ENCODE results near the gene GALNT17.

Gene GALNT17

GRCh38 chr7:71271203-71271602 is 139.3 kb downstream of the GALNT17 start:
- H3K9ac ChIP-seq (ENCODE audit: low read depth in 1 of 2, low read length in 2 of 2), result no peak overlapping the region
- H3K9me3 ChIP-seq (ENCODE audit: control insufficient read depth in 2 of 2, low read length in 2 of 2), result no peaks in the 10 kb centered on the region
- H3K27ac ChIP-seq (ENCODE audit: low read depth in 2 of 2, low read length in 2 of 2), result no peak overlapping the region
- H3K36me3 ChIP-seq (ENCODE audit: control insufficient read depth in 2 of 2, insufficient read depth in 2 of 2, low read length in 2 of 2), result no peaks in the 10 kb centered on the region
- no peak overlapping the region for H3K4me3 ChIP-seq (ENCODE audit: low read length in 2 of 2)
- no peaks in the 10 kb centered on the region for H3K4me1 ChIP-seq (ENCODE audit: control insufficient read depth in 2 of 2, insufficient read depth in 2 of 2, low read length in 2 of 2)
- no peaks in the 10 kb centered on the region for H3K27me3 ChIP-seq (ENCODE audit: control insufficient read depth in 2 of 2, insufficient read depth in 2 of 2, low read length in 2 of 2)

- Histone ChIP-seq H3K27ac (ENCODE audit: low read depth in 2 of 2, low read length in 2 of 2) (no peak overlapping the region), H3K4me1 (ENCODE audit: control insufficient read depth in 2 of 2, insufficient read depth in 2 of 2, low read length in 2 of 2) (no peaks in the 10 kb centered on the region), H3K27me3 (ENCODE audit: control insufficient read depth in 2 of 2, insufficient read depth in 2 of 2, low read length in 2 of 2) (no peaks in the 10 kb centered on the region), H3K9ac (ENCODE audit: low read depth in 1 of 2, low read length in 2 of 2) (no peak overlapping the region), H3K4me3 (ENCODE audit: low read length in 2 of 2) (no peak overlapping the region), H3K9me3 (ENCODE audit: control insufficient read depth in 2 of 2, low read length in 2 of 2) (no peaks in the 10 kb centered on the region), H3K36me3 (ENCODE audit: control insufficient read depth in 2 of 2, insufficient read depth in 2 of 2, low read length in 2 of 2) (no peaks in the 10 kb centered on the region)
Measured at GRCh38 chr7:71272509-71273490, 140.9 kb downstream of the GALNT17 start.

GRCh38 chr7:71278257-71278656 is 146.3 kb downstream of the GALNT17 start:
- no peaks in the 10 kb centered on the region for H3K36me3 ChIP-seq (ENCODE audit: control insufficient read depth in 2 of 2, insufficient read depth in 2 of 2, low read length in 2 of 2)
- H3K27me3 ChIP-seq (ENCODE audit: control insufficient read depth in 2 of 2, insufficient read depth in 2 of 2, low read length in 2 of 2), result no peaks in the 10 kb centered on the region
- H3K4me1 ChIP-seq (ENCODE audit: control insufficient read depth in 2 of 2, insufficient read depth in 2 of 2, low read length in 2 of 2), result no peaks in the 10 kb centered on the region
- H3K4me3 ChIP-seq (ENCODE audit: low read length in 2 of 2), result no peak overlapping the region
- no peak overlapping the region for H3K27ac ChIP-seq (ENCODE audit: low read depth in 2 of 2, low read length in 2 of 2)
- H3K9ac ChIP-seq (ENCODE audit: low read depth in 1 of 2, low read length in 2 of 2), result no peak overlapping the region
- peaks cover 4% of the 10 kb centered on the region in 2 donors for H3K9me3 ChIP-seq (ENCODE audit: control insufficient read depth in 2 of 2, low read length in 2 of 2)

GRCh38 chr7:71281261-71281660 is 149.3 kb downstream of the GALNT17 start:
- H3K27me3 ChIP-seq (ENCODE audit: control insufficient read depth in 2 of 2, insufficient read depth in 2 of 2, low read length in 2 of 2), result no peaks in the 10 kb centered on the region
- H3K4me3 ChIP-seq (ENCODE audit: low read length in 2 of 2), result no peak overlapping the region
- no peak overlapping the region for H3K9ac ChIP-seq (ENCODE audit: low read depth in 1 of 2, low read length in 2 of 2)
- no peaks in the 10 kb centered on the region for H3K36me3 ChIP-seq (ENCODE audit: control insufficient read depth in 2 of 2, insufficient read depth in 2 of 2, low read length in 2 of 2)
- H3K27ac ChIP-seq (ENCODE audit: low read depth in 2 of 2, low read length in 2 of 2), result no peak overlapping the region
- H3K9me3 ChIP-seq (ENCODE audit: control insufficient read depth in 2 of 2, low read length in 2 of 2), result peaks cover 4% of the 10 kb centered on the region in 2 donors
- no peaks in the 10 kb centered on the region for H3K4me1 ChIP-seq (ENCODE audit: control insufficient read depth in 2 of 2, insufficient read depth in 2 of 2, low read length in 2 of 2)

- Histone ChIP-seq H3K4me1 (ENCODE audit: control insufficient read depth in 2 of 2, insufficient read depth in 2 of 2, low read length in 2 of 2) (no peaks in the 10 kb centered on the region), H3K9ac (ENCODE audit: low read depth in 1 of 2, low read length in 2 of 2) (no peak overlapping the region), H3K4me3 (ENCODE audit: low read length in 2 of 2) (no peak overlapping the region), H3K27me3 (ENCODE audit: control insufficient read depth in 2 of 2, insufficient read depth in 2 of 2, low read length in 2 of 2) (no peaks in the 10 kb centered on the region), H3K27ac (ENCODE audit: low read depth in 2 of 2, low read length in 2 of 2) (no peak overlapping the region), H3K9me3 (ENCODE audit: control insufficient read depth in 2 of 2, low read length in 2 of 2) (peaks cover 4% of the 10 kb centered on the region in 2 donors), H3K36me3 (ENCODE audit: control insufficient read depth in 2 of 2, insufficient read depth in 2 of 2, low read length in 2 of 2) (no peaks in the 10 kb centered on the region)
Measured at GRCh38 chr7:71283802-71284201, 151.9 kb downstream of the GALNT17 start.

- H3K27ac ChIP-seq (ENCODE audit: low read depth in 2 of 2, low read length in 2 of 2), result no peak overlapping the region
- peaks cover 3 to 4% of the 10 kb centered on the region in 2 donors for H3K9me3 ChIP-seq (ENCODE audit: control insufficient read depth in 2 of 2, low read length in 2 of 2)
Measured at GRCh38 chr7:71285571-71286145, 153.7 kb downstream of the GALNT17 start.

GRCh38 chr7:71286336-71286735 is 154.4 kb downstream of the GALNT17 start:
- Histone ChIP-seq H3K27me3 (ENCODE audit: control insufficient read depth in 2 of 2, insufficient read depth in 2 of 2, low read length in 2 of 2) (no peaks in the 10 kb centered on the region), H3K9me3 (ENCODE audit: control insufficient read depth in 2 of 2, low read length in 2 of 2) (peaks cover 2 to 4% of the 10 kb centered on the region in 2 donors), H3K36me3 (ENCODE audit: control insufficient read depth in 2 of 2, insufficient read depth in 2 of 2, low read length in 2 of 2) (no peaks in the 10 kb centered on the region), H3K27ac (ENCODE audit: low read depth in 2 of 2, low read length in 2 of 2) (no peak overlapping the region), H3K9ac (ENCODE audit: low read depth in 1 of 2, low read length in 2 of 2) (no peak overlapping the region), H3K4me1 (ENCODE audit: control insufficient read depth in 2 of 2, insufficient read depth in 2 of 2, low read length in 2 of 2) (no peaks in the 10 kb centered on the region), H3K4me3 (ENCODE audit: low read length in 2 of 2) (no peak overlapping the region)

More at GRCh38 chr7:71285571-71286145, 153.7 kb downstream of the GALNT17 start:
- no peaks in the 10 kb centered on the region for H3K27me3 ChIP-seq (ENCODE audit: control insufficient read depth in 2 of 2, insufficient read depth in 2 of 2, low read length in 2 of 2)
- no peaks in the 10 kb centered on the region for H3K36me3 ChIP-seq (ENCODE audit: control insufficient read depth in 2 of 2, insufficient read depth in 2 of 2, low read length in 2 of 2)
- no peak overlapping the region for H3K4me3 ChIP-seq (ENCODE audit: low read length in 2 of 2)
- H3K4me1 ChIP-seq (ENCODE audit: control insufficient read depth in 2 of 2, insufficient read depth in 2 of 2, low read length in 2 of 2), result no peaks in the 10 kb centered on the region
- H3K9ac ChIP-seq (ENCODE audit: low read depth in 1 of 2, low read length in 2 of 2), result no peak overlapping the region

GRCh38 chr7:71286924-71287323 is 155.0 kb downstream of the GALNT17 start:
- no peak overlapping the region for H3K4me3 ChIP-seq (ENCODE audit: low read length in 2 of 2)
- H3K27ac ChIP-seq (ENCODE audit: low read depth in 2 of 2, low read length in 2 of 2), result no peak overlapping the region
- no peaks in the 10 kb centered on the region for H3K4me1 ChIP-seq (ENCODE audit: control insufficient read depth in 2 of 2, insufficient read depth in 2 of 2, low read length in 2 of 2)
- H3K9me3 ChIP-seq (ENCODE audit: control insufficient read depth in 2 of 2, low read length in 2 of 2), result peaks cover 2 to 3% of the 10 kb centered on the region in 2 donors
- H3K27me3 ChIP-seq (ENCODE audit: control insufficient read depth in 2 of 2, insufficient read depth in 2 of 2, low read length in 2 of 2), result no peaks in the 10 kb centered on the region
- H3K9ac ChIP-seq (ENCODE audit: low read depth in 1 of 2, low read length in 2 of 2), result no peak overlapping the region
- no peaks in the 10 kb centered on the region for H3K36me3 ChIP-seq (ENCODE audit: control insufficient read depth in 2 of 2, insufficient read depth in 2 of 2, low read length in 2 of 2)

GRCh38 chr7:71290452-71290851 is 158.5 kb downstream of the GALNT17 start:
- Histone ChIP-seq H3K27ac (ENCODE audit: low read depth in 2 of 2, low read length in 2 of 2) (no peak overlapping the region), H3K9me3 (ENCODE audit: control insufficient read depth in 2 of 2, low read length in 2 of 2) (no peaks in the 10 kb centered on the region), H3K27me3 (ENCODE audit: control insufficient read depth in 2 of 2, insufficient read depth in 2 of 2, low read length in 2 of 2) (no peaks in the 10 kb centered on the region), H3K4me3 (ENCODE audit: low read length in 2 of 2) (no peak overlapping the region), H3K4me1 (ENCODE audit: control insufficient read depth in 2 of 2, insufficient read depth in 2 of 2, low read length in 2 of 2) (no peaks in the 10 kb centered on the region), H3K9ac (ENCODE audit: low read depth in 1 of 2, low read length in 2 of 2) (no peak overlapping the region), H3K36me3 (ENCODE audit: control insufficient read depth in 2 of 2, insufficient read depth in 2 of 2, low read length in 2 of 2) (no peaks in the 10 kb centered on the region)

- Histone ChIP-seq H3K27ac (ENCODE audit: low read depth in 2 of 2, low read length in 2 of 2) (no peak overlapping the region), H3K27me3 (ENCODE audit: control insufficient read depth in 2 of 2, insufficient read depth in 2 of 2, low read length in 2 of 2) (no peaks in the 10 kb centered on the region), H3K36me3 (ENCODE audit: control insufficient read depth in 2 of 2, insufficient read depth in 2 of 2, low read length in 2 of 2) (no peaks in the 10 kb centered on the region), H3K9me3 (ENCODE audit: control insufficient read depth in 2 of 2, low read length in 2 of 2) (no peaks in the 10 kb centered on the region), H3K4me3 (ENCODE audit: low read length in 2 of 2) (no peak overlapping the region), H3K4me1 (ENCODE audit: control insufficient read depth in 2 of 2, insufficient read depth in 2 of 2, low read length in 2 of 2) (no peaks in the 10 kb centered on the region), H3K9ac (ENCODE audit: low read depth in 1 of 2, low read length in 2 of 2) (no peak overlapping the region)
Measured at GRCh38 chr7:71298378-71298777, 166.4 kb downstream of the GALNT17 start.
